IMR-90 (cell line): ENCODE data around the gene MEF2A. TPM values are rescaled to one million over a fixed set of nuclear protein-coding genes. Genes with fewer than 3 reads are reported as not detected.

ENCODE experiments used
- ATAC-seq: fragments of 200-7000 bp; cut with Tn5 transposase; 2 replicates; pipeline ENCODE4 v1.9.1; 2020; ENCODE audit warnings: low read depth, mild to moderate bottlenecking, moderate library complexity
- BruUV-seq: library from RNA; stranded (reverse); fragments of 400-500 nt; replicated peaks from 2 replicates; lab custom pipeline; 2021; lab: Mats Ljungman, UMichigan
- CTCF ChIA-PET: fragments of 300-600 bp; formaldehyde crosslinking; extraction: SDS; loops from one replicate; lab custom pipeline; 2021; ENCODE audit warnings: antibody characterized with exemption; lab: Yijun Ruan, JAX
- POLR2A ChIA-PET: fragments of 300-600 bp; sonication (Branson Sonifier 250); formaldehyde crosslinking; loops from one replicate; lab custom pipeline; 2022; ENCODE audit warnings: antibody characterized with exemption; ENCODE audit not compliant: unreplicated experiment; lab: Charles Lee
- DNase-seq: peaks from one replicate; pipeline ENCODE4 v3.0.0; 2013
- H2AFZ ChIP-seq: replicated peaks from 2 replicates; pipeline ENCODE3; 2013; ENCODE audit warnings: low read length, mild to moderate bottlenecking; ENCODE audit not compliant: poor library complexity
- H2AK5ac ChIP-seq: 2 replicates; pipeline ENCODE4 v1.6.1; 2013; ENCODE audit warnings: low read depth, low read length, inconsistent platforms
- H2AK9ac ChIP-seq: replicated peaks from 2 replicates; pipeline ENCODE3; 2013; ENCODE audit warnings: mild to moderate bottlenecking, low read depth, low read length, moderate library complexity; ENCODE audit not compliant: poor library complexity
- H2BK120ac ChIP-seq: 2 replicates; pipeline ENCODE4 v1.6.1; 2013; ENCODE audit warnings: low read depth, low read length, inconsistent platforms
- H2BK15ac ChIP-seq: 3 replicates; pipeline ENCODE4 v1.6.1; 2013; ENCODE audit warnings: low read depth, low read length, inconsistent platforms
- H2BK20ac ChIP-seq: 2 replicates; pipeline ENCODE4 v1.6.1; 2013; ENCODE audit warnings: low read depth, mild to moderate bottlenecking, inconsistent platforms, low read length, moderate library complexity
- H2BK5ac ChIP-seq: 2 replicates; pipeline ENCODE4 v1.6.1; 2013; ENCODE audit warnings: mild to moderate bottlenecking, low read depth, low read length, inconsistent platforms; ENCODE audit not compliant: poor library complexity, severe bottlenecking
- H3K14ac ChIP-seq: replicated peaks from 2 replicates; pipeline ENCODE4 v1.6.1; 2013; ENCODE audit warnings: low read depth, low read length, inconsistent platforms
- H3K18ac ChIP-seq: 2 replicates; pipeline ENCODE4 v1.6.1; 2013; ENCODE audit warnings: low read depth, low read length, control low read depth
- H3K23ac ChIP-seq: 2 replicates; pipeline ENCODE4 v1.6.1; 2013; ENCODE audit warnings: low read depth, low read length, inconsistent platforms
- H3K27ac ChIP-seq: 2 replicates; pipeline ENCODE4 v1.5.1; 2013; ENCODE audit warnings: mild to moderate bottlenecking, control low read depth, low read length; ENCODE audit not compliant: insufficient read depth
- H3K27me3 ChIP-seq: 2 replicates; pipeline ENCODE4 v1.6.1; 2013; ENCODE audit warnings: low read length; ENCODE audit not compliant: control insufficient read depth, insufficient read depth
- H3K36me3 ChIP-seq: 2 replicates; pipeline ENCODE4 v1.6.1; 2013; ENCODE audit warnings: low read length, mixed read lengths; ENCODE audit not compliant: control insufficient read depth, insufficient read depth
- H3K4ac ChIP-seq: 2 replicates; pipeline ENCODE4 v1.6.1; 2013; ENCODE audit warnings: low read depth, low read length, inconsistent platforms
- H3K4me1 ChIP-seq: 2 replicates; pipeline ENCODE4 v1.6.1; 2013; ENCODE audit warnings: low read length, mixed read lengths; ENCODE audit not compliant: control insufficient read depth, insufficient read depth
- H3K4me2 ChIP-seq: 2 replicates; pipeline ENCODE4 v1.6.1; 2013; ENCODE audit warnings: low read depth, mild to moderate bottlenecking, control low read depth, low read length, moderate library complexity
- H3K4me3 ChIP-seq: 2 replicates; pipeline ENCODE4 v1.5.1; 2013; ENCODE audit warnings: low read depth, mild to moderate bottlenecking, control low read depth, low read length, moderate library complexity; ENCODE audit not compliant: insufficient read depth
- H3K56ac ChIP-seq: 2 replicates; pipeline ENCODE4 v1.6.1; 2013; ENCODE audit warnings: low read length, inconsistent platforms; ENCODE audit not compliant: insufficient read depth; ENCODE audit errors: extremely low read depth
- H3K79me1 ChIP-seq, 2 experiments: 2 replicates each; pipeline ENCODE4 v1.6.1; 2013; ENCODE audit warnings: low read length in 2 of 2, inconsistent platforms in 1 of 2, low read depth in 1 of 2
- H3K9ac ChIP-seq: 2 replicates; pipeline ENCODE4 v1.6.1; 2013; ENCODE audit warnings: low read depth, low read length, control low read depth
- H3K9me1 ChIP-seq: 2 replicates; pipeline ENCODE4 v1.6.1; 2013; ENCODE audit warnings: low read length, inconsistent platforms; ENCODE audit not compliant: insufficient read depth
- H3K9me3 ChIP-seq: 2 replicates; pipeline ENCODE4 v1.6.1; 2013; ENCODE audit warnings: low read length; ENCODE audit not compliant: control insufficient read depth, insufficient read depth
- H4K20me1 ChIP-seq: 2 replicates; pipeline ENCODE4 v1.6.1; 2013; ENCODE audit warnings: low read length, inconsistent platforms; ENCODE audit not compliant: insufficient read depth
- H4K5ac ChIP-seq: 2 replicates; pipeline ENCODE4 v1.6.1; 2013; ENCODE audit warnings: mild to moderate bottlenecking, low read depth, low read length, control low read depth
- H4K8ac ChIP-seq, 2 experiments: 2 replicates each; pipeline ENCODE4 v1.6.1; 2013; ENCODE audit warnings: low read depth in 2 of 2, low read length in 2 of 2, control low read depth in 1 of 2, inconsistent platforms in 1 of 2
- H4K91ac ChIP-seq: 2 replicates; pipeline ENCODE4 v1.6.1; 2013; ENCODE audit warnings: low read depth, low read length, inconsistent platforms; ENCODE audit not compliant: insufficient read depth
- BHLHE40 ChIP-seq: fragments of 150-350 bp; IDR thresholded peaks from 2 replicates; pipeline ENCODE4 v1.6.1; 2016; ENCODE audit warnings: mild to moderate bottlenecking, low read depth, low read length
- CEBPB ChIP-seq: IDR thresholded peaks from 2 replicates; pipeline ENCODE4 v1.6.1; 2012; ENCODE audit warnings: low read depth, low read length, improper control_type of control experiment
- CHD1 ChIP-seq: IDR thresholded peaks from 2 replicates; pipeline ENCODE4 v1.6.1; 2012; ENCODE audit warnings: low read depth, low read length, improper control_type of control experiment
- ELK1 ChIP-seq: fragments of 150-350 bp; IDR thresholded peaks from 2 replicates; pipeline ENCODE4 v1.6.1; 2016; ENCODE audit warnings: low read depth, mild to moderate bottlenecking, low read length, moderate library complexity, borderline replicate concordance
- POLR2A ChIP-seq: IDR thresholded peaks from 2 replicates; pipeline ENCODE4 v1.6.1; 2012; ENCODE audit warnings: mild to moderate bottlenecking, low read depth, low read length
- RAD21 ChIP-seq: IDR thresholded peaks from 2 replicates; pipeline ENCODE4 v1.6.1; 2012; ENCODE audit warnings: low read length, improper control_type of control experiment
- SMC3 ChIP-seq: fragments of 150-350 bp; IDR thresholded peaks from 2 replicates; pipeline ENCODE4 v1.6.1; 2016; ENCODE audit warnings: low read depth, mild to moderate bottlenecking, antibody characterized with exemption, low read length, moderate library complexity
- USF2 ChIP-seq: fragments of 150-350 bp; IDR thresholded peaks from 2 replicates; pipeline ENCODE4 v1.6.1; 2017; ENCODE audit warnings: mild to moderate bottlenecking, antibody characterized with exemption, low read length, low read depth
- WGBS, 2 experiments: methylation state at CpG; one replicate each; pipeline versions ENCODE4 v1.1.5 to v1.1.7; 2013; ENCODE audit warnings: missing lambda C conversion rate in 2 of 2; ENCODE audit not compliant: insufficient read length in 1 of 2; ENCODE audit errors: extremely low coverage in 2 of 2; 5-methylcytosine and 5-hydroxymethylcytosine counted together
- dilution Hi-C: fragments of 300-500 bp; cut with HindIII; formaldehyde crosslinking; loops from one replicate; pipeline ENCODE4 v1.14.3; 2018; ENCODE audit warnings: low sequenced_read_pairs; ENCODE audit not compliant: unreplicated experiment
- in situ Hi-C: fragments of 300-500 bp; cut with MboI; formaldehyde crosslinking; loops from 3 replicates; pipeline ENCODE4 v1.14.3; 2019; ENCODE audit warnings: low sequenced_read_pairs, inconsistent platforms, mixed read lengths
- intact Hi-C: fragments of 100-400 bp; cut with micrococcal nuclease; formaldehyde crosslinking; loops from 2 replicates; pipeline ENCODE4 v1.10.0; 2022
- polyA plus RNA-seq, 3 experiments: library from polyadenylated mRNA; depleted of rRNA; stranded (reverse); fragments of >200 nt; gene quantifications; 2 replicates each; pipeline ENCODE4 v1.2.3, GENCODE V29; 2012; ENCODE audit warnings: low replicate concordance in 1 of 3
- total RNA-seq: library from RNA; depleted of rRNA; stranded (reverse); fragments of >200 nt; gene quantifications from 2 replicates; pipeline ENCODE4 v1.2.3, GENCODE V29; 2012

The MEF2A gene
- total and polyA plus RNA-seq, 2 of the 4 experiments (the other 2 are of a cell fraction): 16.1 to 16.7 TPM

- BruUV-seq: no TSS peak
- Histone ChIP-seq H3K14ac (peak overlapping the region; percentile 46), H3K18ac (peak overlapping the region; percentile 21; the same call in 1 of the 2 replicates), H2BK5ac (no peak overlapping the region), H3K4me2 (peak overlapping the region; percentile 24; the same call in 1 of the 2 replicates), H3K27me3 (no peaks in the 10 kb centered on the region), H2BK20ac (no peak overlapping the region), H2AK9ac (no peak overlapping the region), H3K56ac (no peak overlapping the region), H4K8ac (0 out of 4 replicates have a peak overlapping the region, but pooled peaks of 1 of the 2 experiments have one; percentile 29), H3K9ac (no peak overlapping the region), H3K79me1 (peaks cover 36 to 74% of the 10 kb centered on the region in 2 experiments), H4K91ac (no peak overlapping the region), H3K36me3 (no peaks in the 10 kb centered on the region), H2BK15ac (no peak overlapping the region), H3K4ac (no peak overlapping the region), H3K9me1 (peaks cover 10% of the 10 kb centered on the region), H2BK120ac (no peak overlapping the region), H2AFZ (no peak overlapping the region), H3K4me3 (no peak overlapping the region), H3K23ac (peak overlapping the region; percentile 43; the same call in 1 of the 2 replicates), H3K4me1 (peaks cover 8% of the 10 kb centered on the region), H3K9me3 (no peaks in the 10 kb centered on the region), H2AK5ac (no peak overlapping the region; the same call in 1 of the 2 replicates), H4K5ac (no peak overlapping the region), H4K20me1 (peaks cover 15% of the 10 kb centered on the region), H3K27ac (no peak overlapping the region)
- in situ Hi-C loops: no loop called here
- 0 out of 2 replicates have a peak, but pooled peaks have one; percentile 33 for ATAC-seq
- 55% methylated on average over 1 of the region's 1 CpG; no CpG with 5 or more reads in 1 of the 2 experiments for WGBS, 2 experiments
- DNase-seq: no peak
- CTCF ChIA-PET: interaction anchor here (1.4 kb wide), 1 partner anchor 14 kb away, joined by 4 read pairs; no protein-coding TSS in a partner anchor
- intact Hi-C loops: no loop called here
- POLR2A ChIA-PET: no interaction called here
- dilution Hi-C loops: no loop called here
- TF ChIP-seq BHLHE40 (no peak), SMC3 (no peak), POLR2A (no peak), USF2 (no peak), CHD1 (no peak), ELK1 (no peak), CEBPB (no peak), RAD21 (no peak)
These were observed 49.0 kb downstream of the MEF2A start for GRCh38 chr15:99614749-99615288.
